H1 (cell line): Measurements from ENCODE around the gene GGT5. TPM values are rescaled to one million over a fixed set of nuclear protein-coding genes. Genes with fewer than 3 reads are reported as not detected.
A peak's percentile ranks its signal among the peaks of the same experiment; 100 is the strongest.

ENCODE experiments used
- CTCF ChIA-PET: fragments of 300-600 bp; sonication (Branson Sonifier 250); formaldehyde crosslinking; loops from one replicate; lab custom pipeline; 2021; ENCODE audit not compliant: partially characterized antibody; lab: Charles Lee
- POLR2A ChIA-PET: fragments of 300-600 bp; sonication (Branson Sonifier 250); formaldehyde crosslinking; loops from one replicate; lab custom pipeline; 2021; ENCODE audit warnings: inconsistent platforms; ENCODE audit not compliant: partially characterized antibody; lab: Charles Lee
- DNase-seq, 2 experiments: peaks; one replicate each; pipeline versions ENCODE4 v3.0.0 to v3.0.0-alpha.2; 2010 to 2022; ENCODE audit warnings: low spot score in 2 of 2, low read depth in 1 of 2, mixed read lengths in 1 of 2
- FAIRE-seq: peaks from 2 replicates; lab custom pipeline; 2011; peaks lifted over from hg19 to GRCh38; lab: Jason Lieb, UNC
- H2AFZ ChIP-seq: 2 replicates; pipeline ENCODE4 v1.8.1; 2012; ENCODE audit warnings: low read length, inconsistent platforms
- H2AK5ac ChIP-seq: 2 replicates; pipeline ENCODE4 v1.6.1; 2013; ENCODE audit warnings: low read depth, low read length
- H2BK120ac ChIP-seq: replicated peaks from 2 replicates; pipeline ENCODE3; 2013; ENCODE audit warnings: low read depth, low read length, inconsistent platforms
- H2BK12ac ChIP-seq: 2 replicates; pipeline ENCODE4 v1.6.1; 2013; ENCODE audit warnings: low read depth, low read length
- H2BK15ac ChIP-seq: 2 replicates; pipeline ENCODE4 v1.6.1; 2013; ENCODE audit warnings: low read length
- H2BK20ac ChIP-seq: 2 replicates; pipeline ENCODE4 v1.6.1; 2013; ENCODE audit warnings: low read length
- H2BK5ac ChIP-seq: 2 replicates; pipeline ENCODE4 v1.6.1; 2013; ENCODE audit warnings: low read depth, low read length
- H3K14ac ChIP-seq: 2 replicates; pipeline ENCODE4 v1.6.1; 2013; ENCODE audit warnings: inconsistent platforms; ENCODE audit not compliant: insufficient read length
- H3K18ac ChIP-seq: 2 replicates; pipeline ENCODE4 v1.6.1; 2013; ENCODE audit warnings: low read length; ENCODE audit errors: extremely low read depth
- H3K23ac ChIP-seq: 2 replicates; pipeline ENCODE4 v1.6.1; 2013; ENCODE audit warnings: inconsistent platforms; ENCODE audit not compliant: insufficient read length
- H3K23me2 ChIP-seq: 2 replicates; pipeline ENCODE4 v1.6.1; 2013; ENCODE audit warnings: low read depth, low read length
- H3K27ac ChIP-seq: 2 replicates; pipeline ENCODE4 v1.6.1; 2011; ENCODE audit warnings: low read depth, low read length, inconsistent platforms
- H3K27me3 ChIP-seq, 4 experiments: replicated peaks in 1 of 4; 1 replicate in 1 of 4; 2 replicates in 3 of 4; pipeline versions ENCODE4 v1.6.1 to v1.8.1; 2011 to 2013; ENCODE audit warnings: low read length in 3 of 4, mild to moderate bottlenecking in 3 of 4, inconsistent platforms in 2 of 4, mixed read lengths in 2 of 4, moderate library complexity in 1 of 4; ENCODE audit not compliant: control insufficient read depth in 3 of 4, insufficient read depth in 3 of 4; ENCODE audit errors: extremely low read depth in 1 of 4
- H3K36me3 ChIP-seq, 4 experiments: 2 replicates each; pipeline versions ENCODE4 v1.6.1 to v1.8.1; 2011 to 2013; ENCODE audit warnings: mild to moderate bottlenecking in 4 of 4, low read length in 3 of 4, moderate library complexity in 2 of 4, control low read depth in 1 of 4, inconsistent platforms in 1 of 4; ENCODE audit not compliant: insufficient read depth in 4 of 4, control insufficient read depth in 2 of 4
- H3K4ac ChIP-seq: replicated peaks from 2 replicates; pipeline ENCODE3; 2013; ENCODE audit warnings: low read length, low read depth, mixed read lengths, inconsistent platforms; ENCODE audit not compliant: insufficient read length
- H3K4me1 ChIP-seq, 4 experiments: replicated peaks in 1 of 4; 1 replicate in 1 of 4; 2 replicates in 3 of 4; pipeline versions ENCODE4 v1.6.1 to v1.8.1; 2011 to 2013; ENCODE audit warnings: low read length in 3 of 4, inconsistent platforms in 2 of 4, mixed read lengths in 1 of 4; ENCODE audit not compliant: insufficient read depth in 4 of 4, control insufficient read depth in 3 of 4
- H3K4me2 ChIP-seq, 2 experiments: 2 replicates each; pipeline versions ENCODE4 v1.6.1 to v1.8.1; 2011 to 2013; ENCODE audit warnings: low read depth in 2 of 2, low read length in 2 of 2, control low read depth in 1 of 2, inconsistent platforms in 1 of 2, mild to moderate bottlenecking in 1 of 2; ENCODE audit not compliant: insufficient read depth in 1 of 2
- H3K4me3 ChIP-seq, 4 experiments: fragments of 200-600, 300-600 bp in 1 of 4; sonication (generic), shearing (Covaris generic), sonication (Bioruptor Twin) in 1 of 4; 2 replicates each; pipeline versions ENCODE4 v1.5.1 to v1.8.1; 2011 to 2016; ENCODE audit warnings: low read length in 4 of 4, low read depth in 3 of 4, control low read depth in 2 of 4, inconsistent platforms in 2 of 4, mild to moderate bottlenecking in 2 of 4, mixed read lengths in 1 of 4, moderate library complexity in 1 of 4; ENCODE audit not compliant: insufficient read depth in 2 of 4; ENCODE audit errors: extremely low read depth in 1 of 4
- H3K56ac ChIP-seq: replicated peaks from 2 replicates; pipeline ENCODE3; 2013; ENCODE audit warnings: low read depth, mild to moderate bottlenecking, mixed read lengths, low read length, inconsistent platforms; ENCODE audit not compliant: insufficient read length
- H3K79me1 ChIP-seq: 2 replicates; pipeline ENCODE4 v1.6.1; 2013; ENCODE audit warnings: low read depth, low read length, control low read depth
- H3K79me2 ChIP-seq, 2 experiments: 2 replicates each; pipeline versions ENCODE4 v1.6.1 to v1.8.1; 2012 to 2013; ENCODE audit warnings: low read length in 2 of 2, mild to moderate bottlenecking in 2 of 2, inconsistent platforms in 1 of 2; ENCODE audit not compliant: insufficient read depth in 2 of 2, control insufficient read depth in 1 of 2
- H3K9ac ChIP-seq, 4 experiments: replicated peaks in 1 of 4; 1 replicate in 1 of 4; 2 replicates in 3 of 4; pipeline versions ENCODE4 v1.6.1 to v1.8.1; 2011 to 2013; ENCODE audit warnings: low read depth in 3 of 4, low read length in 3 of 4, control low read depth in 2 of 4, mild to moderate bottlenecking in 2 of 4, moderate library complexity in 2 of 4, inconsistent platforms in 1 of 4; ENCODE audit errors: extremely low read depth in 1 of 4
- H3K9me3 ChIP-seq, 2 experiments: 2 replicates each; pipeline versions ENCODE4 v1.6.1 to v1.8.1; 2012 to 2013; ENCODE audit warnings: mild to moderate bottlenecking in 2 of 2, moderate library complexity in 2 of 2, control low read depth in 1 of 2, inconsistent platforms in 1 of 2, low read depth in 1 of 2, low read length in 1 of 2, mixed read lengths in 1 of 2; ENCODE audit not compliant: insufficient read depth in 2 of 2
- H4K20me1 ChIP-seq, 2 experiments: replicated peaks in 1 of 2; 2 replicates each; pipeline versions ENCODE3 to v1.8.1; 2011 to 2013; ENCODE audit warnings: inconsistent platforms in 2 of 2, low read length in 2 of 2, mild to moderate bottlenecking in 1 of 2; ENCODE audit not compliant: insufficient read depth in 2 of 2, control insufficient read depth in 1 of 2
- H4K5ac ChIP-seq: 2 replicates; pipeline ENCODE4 v1.6.1; 2013; ENCODE audit warnings: low read length, low read depth, mixed read lengths, inconsistent platforms; ENCODE audit not compliant: insufficient read length
- H4K8ac ChIP-seq: 2 replicates; pipeline ENCODE4 v1.8.0; 2013; ENCODE audit warnings: mild to moderate bottlenecking, moderate library complexity, low read length, inconsistent platforms; ENCODE audit not compliant: insufficient read depth; ENCODE audit errors: extremely low read depth
- H4K91ac ChIP-seq: replicated peaks from 2 replicates; pipeline ENCODE3; 2013; ENCODE audit warnings: low read length, mixed read lengths, inconsistent platforms; ENCODE audit not compliant: insufficient read length
- ASH2L ChIP-seq: fragments of 200-600, 300-600 bp; sonication (generic); IDR thresholded peaks from one replicate; pipeline ENCODE4 v1.7.1; 2017; ENCODE audit warnings: low read length
- BRCA1 ChIP-seq: IDR thresholded peaks from 2 replicates; pipeline ENCODE4 v1.6.1; 2012; ENCODE audit warnings: low read depth, low read length, improper control_type of control experiment
- CEBPB ChIP-seq: IDR thresholded peaks from 2 replicates; pipeline ENCODE4 v1.6.1; 2012; ENCODE audit warnings: low read depth, low read length
- CTBP2 ChIP-seq: IDR thresholded peaks from 2 replicates; pipeline ENCODE4 v1.7.0; 2011; ENCODE audit warnings: borderline replicate concordance, mild to moderate bottlenecking, moderate library complexity, mixed read lengths, low read length; ENCODE audit not compliant: insufficient read depth, insufficient read length
- GABPA ChIP-seq: IDR thresholded peaks from 2 replicates; pipeline ENCODE4 v1.6.1; 2011; ENCODE audit warnings: mild to moderate bottlenecking, low read length, moderate library complexity, borderline replicate concordance; ENCODE audit not compliant: insufficient read depth
- POLR2A ChIP-seq, 2 experiments: IDR thresholded peaks; 1 replicate in 1 of 2; 2 replicates in 1 of 2; pipeline ENCODE4 v1.6.1; 2011; ENCODE audit warnings: low read depth in 2 of 2, low read length in 2 of 2, mild to moderate bottlenecking in 2 of 2; ENCODE audit errors: control extremely low read depth in 1 of 2
- RBBP5 ChIP-seq: IDR thresholded peaks from 2 replicates; pipeline ENCODE4 v1.7.1; 2012; ENCODE audit warnings: low read depth, mild to moderate bottlenecking, inconsistent platforms, low read length, moderate library complexity, borderline replicate concordance
- WGBS, 2 experiments: shearing (Covaris generic) in 1 of 2; methylation state at CpG; one replicate each; pipeline versions ENCODE4 v1.1.6 to v1.1.7; 2013 to 2015; ENCODE audit warnings: low lambda C conversion rate in 2 of 2, mixed read lengths in 2 of 2, inconsistent platforms in 1 of 2, low coverage in 1 of 2, missing lambda C conversion rate in 1 of 2; ENCODE audit not compliant: insufficient replicate concordance in 2 of 2, insufficient coverage in 1 of 2, insufficient read length in 1 of 2; ENCODE audit errors: extremely low coverage in 1 of 2, missing lambda C conversion rate in 1 of 2; 5-methylcytosine and 5-hydroxymethylcytosine counted together
- polyA plus RNA-seq, 7 experiments: library from polyadenylated mRNA; depleted of rRNA in 3 of 7; stranded (reverse) in 5 of 7; unstranded in 2 of 7; fragments of >200 nt in 5 of 7; fragments of 200-250 nt in 2 of 7; gene quantifications; 1 replicate in 5 of 7; 2 replicates in 1 of 7; 4 replicates in 1 of 7; pipeline versions ENCODE4 v1.2.1 to v1.2.3, GENCODE V29; 2011 to 2013; ENCODE audit warnings: missing spikeins in 2 of 7, mixed read lengths in 2 of 7
- total RNA-seq: library from RNA; stranded (reverse); fragmentation: NEBNext Ultra II Directional; extraction: Animal tissue kit (Norgen Biotek cat#: 25700); gene quantifications from 2 replicates; pipeline ENCODE4 v1.2.1, GENCODE V29; 2021

GGT5 gene
- total and polyA plus RNA-seq, 2 of the 8 experiments (the other 6 are each of a cell fraction or from before 2014, with no cell fraction given) = 0.05 TPM; not detected in 1

DNA sequence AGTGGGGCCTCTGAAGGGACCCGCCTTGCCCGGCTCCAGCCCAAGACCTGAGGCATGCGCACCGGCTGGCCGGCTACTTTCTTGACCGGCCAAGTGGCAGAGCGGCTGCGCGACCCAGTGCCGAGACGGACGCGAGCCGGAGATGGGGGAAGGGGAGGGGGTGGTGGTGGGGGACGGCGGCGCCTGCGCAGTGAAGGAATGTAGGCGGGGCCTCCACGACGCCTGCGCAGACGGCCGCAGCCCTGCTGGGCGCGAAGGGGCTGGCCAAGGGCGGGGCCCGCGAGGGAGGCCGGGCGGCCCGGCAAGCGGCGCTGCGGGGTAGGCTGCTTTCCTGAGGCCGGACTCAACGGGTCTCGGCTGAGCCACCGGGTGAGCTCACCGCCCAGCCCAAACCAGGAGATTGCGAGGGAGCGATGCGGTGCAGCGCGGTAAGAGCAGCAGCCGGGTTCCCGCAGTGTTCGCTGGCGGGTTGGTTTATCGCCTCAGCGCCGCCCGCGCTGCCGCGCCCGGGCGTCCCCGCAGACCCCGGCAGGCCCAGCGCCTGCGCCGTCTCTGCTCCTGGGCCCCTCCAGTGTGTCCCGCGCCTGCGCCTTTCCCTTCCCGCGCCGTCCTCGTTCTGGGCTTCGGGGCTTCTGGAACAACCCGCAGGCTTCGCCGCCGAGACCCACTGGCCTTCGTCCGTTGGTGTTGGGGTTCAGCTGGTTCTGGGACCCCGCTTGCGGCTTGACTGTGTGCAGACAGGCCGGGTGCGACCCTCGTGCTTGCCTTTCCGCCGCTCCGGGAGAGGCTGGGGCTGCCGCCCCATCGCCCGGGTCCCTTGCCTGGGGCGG, 25.9 kb upstream of the GGT5 start, which contains the start of gene SPECC1L:
TSS of gene SPECC1L (plus strand) at position 276 of the 830 bp plus-strand sequence. CDS start 31,401 bp downstream, outside the sequence.
- H3K23me2 ChIP-seq = peaks cover 4% of the 10 kb centered on the region; the same call in 1 of the 2 replicates
- H2AFZ ChIP-seq = peak within 1 kb of the TSS; percentile 79; the same call in 1 of the 2 replicates
- H3K79me1 ChIP-seq = no peaks in the 10 kb centered on the region
- no peak within 1 kb of the TSS for H2BK20ac ChIP-seq
- no peak within 1 kb of the TSS for H3K14ac ChIP-seq
- H3K4me2 ChIP-seq = peak within 1 kb of the TSS; percentile 67 to 82
- peak within 1 kb of the TSS; percentile 87 for H2BK5ac ChIP-seq
- H3K4ac ChIP-seq = peak within 1 kb of the TSS; percentile 93
- no peaks in the 10 kb centered on the region for H3K36me3 ChIP-seq
- peaks cover 5 to 46% of the 10 kb centered on the region in 2 experiments for H3K79me2 ChIP-seq
- H3K9ac ChIP-seq = peak within 1 kb of the TSS; percentile 92 to 98 (median 94)
- peak within 1 kb of the TSS; percentile 92 for H2BK120ac ChIP-seq
- peak within 1 kb of the TSS; percentile 94 for H4K5ac ChIP-seq
- H2BK15ac ChIP-seq = no peak within 1 kb of the TSS
- peak within 1 kb of the TSS; percentile 98 for H3K18ac ChIP-seq
- FAIRE-seq (no peak), DNase-seq (peak; percentile 84 to 97)
- H4K91ac ChIP-seq = peak within 1 kb of the TSS; percentile 96
- peak within 1 kb of the TSS; percentile 89 to 92 (median 90) for H3K4me3 ChIP-seq
- peak within 1 kb of the TSS; percentile 75 for H2BK12ac ChIP-seq
- H3K56ac ChIP-seq = peak within 1 kb of the TSS; percentile 92
- peaks cover 0 to 2% of the 10 kb centered on the region in 2 experiments for H4K20me1 ChIP-seq
- H2AK5ac ChIP-seq = no peak within 1 kb of the TSS
- ChIA-PET CTCF (no interaction called here), POLR2A (interaction anchor here (1.0 to 1.4 kb wide), 3 partner anchors 19 to 284 kb away, joined by 3 read pairs; partner anchors contain the start of gene GUCD1)
- H4K8ac ChIP-seq = peak within 1 kb of the TSS; percentile 96; the same call in 1 of the 2 replicates
- H3K23ac ChIP-seq = no peak within 1 kb of the TSS
- peaks cover 0 to 8% (median 2%) of the 10 kb centered on the region in 4 experiments; a peak in 3 of 7 replicates for H3K4me1 ChIP-seq
- no peaks in the 10 kb centered on the region for H3K27me3 ChIP-seq
- WGBS, 2 experiments = 2% methylated on average over 48 of the region's 89 CpGs; no CpG with 5 or more reads in 1 of the 2 experiments
- peak within 1 kb of the TSS; percentile 94 for H3K27ac ChIP-seq
- no peaks in the 10 kb centered on the region for H3K9me3 ChIP-seq
- peak; percentile 96 for TF ChIP-seq ASH2L
- TF ChIP-seq POLR2A (IDR thresholded peaks at IDR 0.05; ENCODE audit: control extremely low read depth in 1 of 2, low read depth in 2 of 2, low read length in 2 of 2) = peak; percentile 89 to 96
- TF ChIP-seq BRCA1 = no peak
- no peak for TF ChIP-seq CTBP2
- TF ChIP-seq RBBP5 = peak; percentile 93
- no peak for TF ChIP-seq CEBPB
- no peak for TF ChIP-seq GABPA
